Uterus (tissue), 2 donors: ENCODE results near the gene ZBTB14.

Experiments used
- CTCF ChIP-seq, 4 experiments: fragments of 200-600 bp in 2 of 4; fragments of 450-650 bp in 2 of 4; sonication (generic) in 2 of 4; IDR thresholded peaks; one replicate each; pipeline ENCODE4 v1.5.1; 2016 to 2019; ENCODE audit warnings: antibody characterized with exemption in 4 of 4, mild to moderate bottlenecking in 2 of 4, moderate library complexity in 1 of 4
- POLR2A ChIP-seq, 2 donors: fragments of 450-650 bp; IDR thresholded peaks; one replicate each; pipeline ENCODE4 v1.6.1; 2016; ENCODE audit warnings: antibody characterized with exemption in 2 of 2, mild to moderate bottlenecking in 1 of 2, moderate library complexity in 1 of 2

- TF ChIP-seq POLR2A (IDR thresholded peaks at IDR 0.05), result no peak
- no peak for TF ChIP-seq CTCF (IDR thresholded peaks at IDR 0.05)
These were observed 1.4 kb downstream of the ZBTB14 start for GRCh38 chr18:5294113-5294456.
